ENCODE measurements around the gene KIRREL1.
A peak's percentile ranks its signal among the peaks of the same experiment; 100 is the strongest.

Gene KIRREL1

DNA sequence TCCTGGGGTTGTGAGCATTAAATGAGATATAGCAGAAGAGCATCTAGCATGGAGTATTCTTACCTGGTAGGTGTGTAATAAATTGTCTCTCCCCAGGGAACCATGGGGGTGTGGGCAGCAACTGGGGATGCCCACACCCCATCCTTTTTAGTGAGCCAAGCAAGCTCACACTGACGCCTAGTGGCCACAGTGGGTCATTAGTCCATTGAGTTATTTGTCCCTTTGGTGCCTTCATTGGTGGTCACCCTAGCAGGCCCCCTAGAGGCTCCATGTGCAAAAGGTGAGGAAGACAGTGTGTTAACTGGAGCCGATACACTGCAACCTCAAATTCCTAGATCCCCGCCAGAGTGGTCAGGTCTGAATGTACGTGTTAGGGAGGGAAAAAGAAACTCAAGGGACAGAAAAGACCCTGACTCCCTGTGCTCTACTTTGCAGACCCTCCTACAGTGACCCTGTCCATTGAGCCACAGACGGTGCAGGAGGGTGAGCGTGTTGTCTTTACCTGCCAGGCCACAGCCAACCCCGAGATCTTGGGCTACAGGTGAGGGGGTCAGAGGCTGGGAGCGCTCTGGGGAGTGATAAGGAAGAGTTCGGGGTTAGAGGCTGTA is 94.0 kb downstream of the KIRREL1 start:
- peaks cover 2% of the 10 kb centered on the region for H3K27me3 ChIP-seq (replicated peaks; ENCODE audit: control insufficient read depth, insufficient read depth, low read length)
- no peaks in the 10 kb centered on the region for H3K36me3 ChIP-seq (ENCODE audit: control insufficient read depth, insufficient read depth, low read length)
- TF ChIP-seq, protein P1, sequence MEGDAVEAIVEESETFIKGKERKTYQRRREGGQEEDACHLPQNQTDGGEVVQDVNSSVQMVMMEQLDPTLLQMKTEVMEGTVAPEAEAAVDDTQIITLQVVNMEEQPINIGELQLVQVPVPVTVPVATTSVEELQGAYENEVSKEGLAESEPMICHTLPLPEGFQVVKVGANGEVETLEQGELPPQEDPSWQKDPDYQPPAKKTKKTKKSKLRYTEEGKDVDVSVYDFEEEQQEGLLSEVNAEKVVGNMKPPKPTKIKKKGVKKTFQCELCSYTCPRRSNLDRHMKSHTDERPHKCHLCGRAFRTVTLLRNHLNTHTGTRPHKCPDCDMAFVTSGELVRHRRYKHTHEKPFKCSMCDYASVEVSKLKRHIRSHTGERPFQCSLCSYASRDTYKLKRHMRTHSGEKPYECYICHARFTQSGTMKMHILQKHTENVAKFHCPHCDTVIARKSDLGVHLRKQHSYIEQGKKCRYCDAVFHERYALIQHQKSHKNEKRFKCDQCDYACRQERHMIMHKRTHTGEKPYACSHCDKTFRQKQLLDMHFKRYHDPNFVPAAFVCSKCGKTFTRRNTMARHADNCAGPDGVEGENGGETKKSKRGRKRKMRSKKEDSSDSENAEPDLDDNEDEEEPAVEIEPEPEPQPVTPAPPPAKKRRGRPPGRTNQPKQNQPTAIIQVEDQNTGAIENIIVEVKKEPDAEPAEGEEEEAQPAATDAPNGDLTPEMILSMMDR (IDR thresholded peaks at IDR 0.05; ENCODE audit: insufficient read depth, low read length, poor library complexity, severe bottlenecking), result peak; percentile 92
- DNase-seq (ENCODE audit: extremely low read depth, insufficient read length), result no peak
- no peak overlapping the region for H3K4me3 ChIP-seq (replicated peaks; ENCODE audit: low read depth, low read length)

DNA sequence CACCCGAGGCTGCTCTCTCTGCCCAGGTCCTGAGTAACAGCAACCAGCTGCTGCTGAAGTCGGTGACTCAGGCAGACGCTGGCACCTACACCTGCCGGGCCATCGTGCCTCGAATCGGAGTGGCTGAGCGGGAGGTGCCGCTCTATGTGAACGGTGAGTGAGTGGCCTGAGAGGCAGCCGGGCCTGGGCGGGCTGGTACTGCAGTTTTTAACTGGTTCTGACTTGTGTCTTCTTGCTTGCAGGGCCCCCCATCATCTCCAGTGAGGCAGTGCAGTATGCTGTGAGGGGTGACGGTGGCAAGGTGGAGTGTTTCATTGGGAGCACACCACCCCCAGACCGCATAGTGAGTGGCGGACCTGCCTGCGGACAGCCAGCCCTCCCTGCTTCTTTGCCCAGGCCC is 96.0 kb downstream of the KIRREL1 start:
- TF ChIP-seq, protein P1 (IDR thresholded peaks at IDR 0.05; ENCODE audit: insufficient read depth, low read length, poor library complexity, severe bottlenecking), result no peak
- Histone ChIP-seq H3K4me3 (replicated peaks; ENCODE audit: low read depth, low read length) (no peak overlapping the region), H3K36me3 (ENCODE audit: control insufficient read depth, insufficient read depth, low read length) (no peaks in the 10 kb centered on the region), H3K27me3 (replicated peaks; ENCODE audit: control insufficient read depth, insufficient read depth, low read length) (peaks cover 2% of the 10 kb centered on the region; the same call in 1 of the 2 replicates)
- no peak for DNase-seq (ENCODE audit: extremely low read depth, insufficient read length)

DNA sequence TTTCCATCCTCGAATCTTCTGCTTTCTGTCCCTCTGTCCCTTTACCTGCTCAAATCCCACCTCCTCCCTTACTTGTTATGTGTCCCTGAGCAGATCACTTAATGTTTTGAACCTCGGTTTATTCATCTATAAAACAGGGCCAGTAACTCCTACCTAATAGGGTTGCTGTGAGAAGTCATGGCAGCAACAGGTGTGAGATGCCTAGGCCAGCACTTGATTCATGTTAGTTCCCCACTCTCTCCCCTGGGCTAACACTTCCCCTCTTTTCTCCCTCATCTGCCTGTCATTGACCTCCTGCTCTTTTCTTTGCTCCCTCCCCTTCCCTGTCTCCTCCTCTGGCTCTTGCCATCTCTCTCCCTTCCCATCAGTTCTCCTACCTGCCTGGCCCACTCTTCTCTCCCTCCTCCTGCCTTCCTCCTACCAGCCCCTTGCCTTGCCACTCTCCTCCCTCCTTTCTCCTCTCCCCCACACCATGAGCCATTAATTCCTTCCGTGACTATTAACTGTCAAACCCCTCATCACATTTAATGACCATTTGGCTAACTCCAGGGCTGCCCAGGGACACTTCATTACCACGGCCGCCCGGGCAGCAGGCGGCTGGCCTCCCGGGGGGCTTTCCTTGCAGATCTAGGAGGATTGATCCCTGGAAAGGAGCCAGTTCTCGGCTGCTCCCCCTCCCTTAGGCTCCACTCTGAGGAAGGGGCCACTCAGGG is 96.6 kb downstream of the KIRREL1 start:
- H3K4me3 ChIP-seq (replicated peaks; ENCODE audit: low read depth, low read length), result no peak overlapping the region
- H3K27me3 ChIP-seq (replicated peaks; ENCODE audit: control insufficient read depth, insufficient read depth, low read length), result peaks cover 2% of the 10 kb centered on the region; the same call in 1 of the 2 replicates
- no peaks in the 10 kb centered on the region for H3K36me3 ChIP-seq (ENCODE audit: control insufficient read depth, insufficient read depth, low read length)
- no peak for DNase-seq (ENCODE audit: extremely low read depth, insufficient read length)
- TF ChIP-seq, protein P1 (IDR thresholded peaks at IDR 0.05; ENCODE audit: insufficient read depth, low read length, poor library complexity, severe bottlenecking), result no peak

DNA sequence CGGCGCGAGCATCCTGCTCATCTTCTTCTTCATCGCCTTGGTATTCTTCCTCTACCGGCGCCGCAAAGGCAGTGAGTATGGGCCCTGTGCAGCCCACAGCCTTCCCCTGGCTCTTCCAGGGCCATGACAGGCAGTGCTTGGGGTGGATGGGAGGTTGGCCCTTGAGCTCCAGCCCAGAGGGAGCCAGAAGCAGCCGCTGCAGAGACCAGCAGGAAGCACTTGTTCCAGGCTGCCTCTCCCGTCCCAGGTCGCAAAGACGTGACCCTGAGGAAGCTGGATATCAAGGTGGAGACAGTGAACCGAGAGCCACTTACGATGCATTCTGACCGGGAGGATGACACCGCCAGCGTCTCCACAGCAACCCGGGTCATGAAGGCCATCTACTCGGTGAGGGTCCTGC is 99.9 kb downstream of the KIRREL1 start:
- TF ChIP-seq, protein P1 (IDR thresholded peaks at IDR 0.05; ENCODE audit: insufficient read depth, low read length, poor library complexity, severe bottlenecking), result no peak
- H3K36me3 ChIP-seq (ENCODE audit: control insufficient read depth, insufficient read depth, low read length), result no peaks in the 10 kb centered on the region
- H3K27me3 ChIP-seq (replicated peaks; ENCODE audit: control insufficient read depth, insufficient read depth, low read length), result peaks cover 2% of the 10 kb centered on the region; the same call in 1 of the 2 replicates
- no peak overlapping the region for H3K4me3 ChIP-seq (replicated peaks; ENCODE audit: low read depth, low read length)
- DNase-seq (ENCODE audit: extremely low read depth, insufficient read length), result no peak

DNA sequence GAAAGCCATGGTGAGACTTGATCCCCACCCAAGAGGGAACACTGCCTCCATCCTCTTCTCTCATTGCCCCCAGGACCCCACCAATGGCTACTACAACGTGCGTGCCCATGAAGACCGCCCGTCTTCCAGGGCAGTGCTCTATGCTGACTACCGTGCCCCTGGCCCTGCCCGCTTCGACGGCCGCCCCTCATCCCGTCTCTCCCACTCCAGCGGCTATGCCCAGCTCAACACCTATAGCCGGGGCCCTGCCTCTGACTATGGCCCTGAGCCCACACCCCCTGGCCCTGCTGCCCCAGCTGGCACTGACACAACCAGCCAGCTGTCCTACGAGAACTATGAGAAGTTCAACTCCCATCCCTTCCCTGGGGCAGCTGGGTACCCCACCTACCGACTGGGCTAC is 101.1 kb downstream of the KIRREL1 start:
- DNase-seq (ENCODE audit: extremely low read depth, insufficient read length), result no peak
- H3K36me3 ChIP-seq (ENCODE audit: control insufficient read depth, insufficient read depth, low read length), result no peaks in the 10 kb centered on the region
- TF ChIP-seq, protein P1 (IDR thresholded peaks at IDR 0.05; ENCODE audit: insufficient read depth, low read length, poor library complexity, severe bottlenecking), result no peak
- peaks cover 2% of the 10 kb centered on the region; the same call in 1 of the 2 replicates for H3K27me3 ChIP-seq (replicated peaks; ENCODE audit: control insufficient read depth, insufficient read depth, low read length)
- H3K4me3 ChIP-seq (replicated peaks; ENCODE audit: low read depth, low read length), result no peak overlapping the region
